Thoracic aorta (tissue), 2 donors: Measurements from ENCODE around the gene DFFB. TPM values are rescaled to one million over a fixed set of nuclear protein-coding genes. Genes with fewer than 3 reads are reported as not detected.

Experiments used
- ATAC-seq: fragments of 150-250 bp; one replicate; pipeline ENCODE4 v1.8.0; 2017; ENCODE audit warnings: low read depth; ENCODE audit not compliant: insufficient number of reproducible peaks, low FRiP score
- DNase-seq: peaks from one replicate; pipeline ENCODE4 v3.0.0-alpha.2; 2020; ENCODE audit warnings: low spot score
- H3K27ac ChIP-seq, 2 donors: fragments of 200-600 bp; sonication (generic); 1 replicate in 1 of 2; 2 replicates in 1 of 2; pipeline ENCODE4 v1.5.1; 2016; ENCODE audit warnings: mild to moderate bottlenecking in 2 of 2, moderate library complexity in 2 of 2
- H3K27me3 ChIP-seq: fragments of 200-600 bp; sonication (generic); replicated peaks from 2 replicates; pipeline ENCODE4 v1.6.0; 2016; ENCODE audit warnings: mild to moderate bottlenecking; ENCODE audit not compliant: insufficient read depth
- H3K36me3 ChIP-seq: fragments of 200-600 bp; sonication (generic); one replicate; pipeline ENCODE4 v1.5.1; 2016
- H3K4me1 ChIP-seq, 2 donors: fragments of 200-600 bp; sonication (generic); 1 replicate in 1 of 2; 2 replicates in 1 of 2; pipeline versions ENCODE4 v1.5.1 to v1.6.0; 2016; ENCODE audit warnings: low read depth in 2 of 2, mild to moderate bottlenecking in 1 of 2; ENCODE audit not compliant: control insufficient read depth in 1 of 2
- H3K4me3 ChIP-seq: fragments of 200-600 bp; sonication (generic); 2 replicates; pipeline ENCODE4 v1.5.1; 2016; ENCODE audit warnings: mild to moderate bottlenecking
- H3K9me3 ChIP-seq: fragments of 200-600 bp; sonication (generic); 2 replicates; pipeline ENCODE4 v1.5.1; 2016
- total RNA-seq, 2 donors: library from RNA; depleted of rRNA; stranded (reverse); fragments of >200 nt; gene quantifications; one replicate each; pipeline versions ENCODE4 v1.1.0 to v1.2.3, GENCODE V29; 2016
- TF ChIP-seq, protein P1 (sequence below): fragments of 200-600 bp; sonication (generic); IDR thresholded peaks from one replicate; pipeline ENCODE4 v1.5.1; 2019; ENCODE audit warnings: antibody characterized with exemption

DFFB gene
- total RNA-seq, 2 donors from 2014 or later, result 7.8 to 20.2 TPM

GRCh38 chr1:3922201-3922725, 65.0 kb downstream of the DFFB start:
- no peaks in the 10 kb centered on the region for H3K4me1 ChIP-seq
- TF ChIP-seq, protein P1, sequence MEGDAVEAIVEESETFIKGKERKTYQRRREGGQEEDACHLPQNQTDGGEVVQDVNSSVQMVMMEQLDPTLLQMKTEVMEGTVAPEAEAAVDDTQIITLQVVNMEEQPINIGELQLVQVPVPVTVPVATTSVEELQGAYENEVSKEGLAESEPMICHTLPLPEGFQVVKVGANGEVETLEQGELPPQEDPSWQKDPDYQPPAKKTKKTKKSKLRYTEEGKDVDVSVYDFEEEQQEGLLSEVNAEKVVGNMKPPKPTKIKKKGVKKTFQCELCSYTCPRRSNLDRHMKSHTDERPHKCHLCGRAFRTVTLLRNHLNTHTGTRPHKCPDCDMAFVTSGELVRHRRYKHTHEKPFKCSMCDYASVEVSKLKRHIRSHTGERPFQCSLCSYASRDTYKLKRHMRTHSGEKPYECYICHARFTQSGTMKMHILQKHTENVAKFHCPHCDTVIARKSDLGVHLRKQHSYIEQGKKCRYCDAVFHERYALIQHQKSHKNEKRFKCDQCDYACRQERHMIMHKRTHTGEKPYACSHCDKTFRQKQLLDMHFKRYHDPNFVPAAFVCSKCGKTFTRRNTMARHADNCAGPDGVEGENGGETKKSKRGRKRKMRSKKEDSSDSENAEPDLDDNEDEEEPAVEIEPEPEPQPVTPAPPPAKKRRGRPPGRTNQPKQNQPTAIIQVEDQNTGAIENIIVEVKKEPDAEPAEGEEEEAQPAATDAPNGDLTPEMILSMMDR, result no peak
- no peak for ATAC-seq
- no peaks in the 10 kb centered on the region for H3K36me3 ChIP-seq
- DNase-seq, result no peak
- no peaks in the 10 kb centered on the region for H3K9me3 ChIP-seq
- H3K27ac ChIP-seq, result no peak overlapping the region
- H3K4me3 ChIP-seq, result no peak overlapping the region
- no peaks in the 10 kb centered on the region for H3K27me3 ChIP-seq

DNA sequence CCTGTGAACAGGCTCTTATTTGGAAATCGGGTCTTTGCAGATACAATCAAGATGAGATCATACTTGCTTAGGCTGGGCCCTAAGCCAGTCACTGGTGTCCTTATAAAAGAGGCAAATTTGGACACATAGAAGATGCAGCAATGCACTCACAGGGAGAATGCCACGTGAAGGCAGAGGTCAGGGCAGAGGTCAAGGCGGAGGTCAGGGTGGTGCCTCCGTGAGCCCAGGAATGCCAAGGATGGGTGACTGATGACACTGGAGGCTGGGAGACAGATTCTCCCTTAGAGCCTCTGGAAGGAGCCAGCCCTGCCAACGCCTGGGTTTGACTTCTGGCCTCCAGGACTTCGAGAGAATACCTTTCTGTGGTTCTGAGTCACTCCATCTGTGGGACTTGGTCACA, 65.6 kb downstream of the DFFB start:
- Histone ChIP-seq H3K36me3 (no peaks in the 10 kb centered on the region), H3K4me3 (no peak overlapping the region), H3K27me3 (no peaks in the 10 kb centered on the region), H3K9me3 (no peaks in the 10 kb centered on the region), H3K27ac (no peak overlapping the region), H3K4me1 (no peaks in the 10 kb centered on the region)
- no peak for DNase-seq
- TF ChIP-seq, protein P1, result no peak
- ATAC-seq, result no peak

DNA sequence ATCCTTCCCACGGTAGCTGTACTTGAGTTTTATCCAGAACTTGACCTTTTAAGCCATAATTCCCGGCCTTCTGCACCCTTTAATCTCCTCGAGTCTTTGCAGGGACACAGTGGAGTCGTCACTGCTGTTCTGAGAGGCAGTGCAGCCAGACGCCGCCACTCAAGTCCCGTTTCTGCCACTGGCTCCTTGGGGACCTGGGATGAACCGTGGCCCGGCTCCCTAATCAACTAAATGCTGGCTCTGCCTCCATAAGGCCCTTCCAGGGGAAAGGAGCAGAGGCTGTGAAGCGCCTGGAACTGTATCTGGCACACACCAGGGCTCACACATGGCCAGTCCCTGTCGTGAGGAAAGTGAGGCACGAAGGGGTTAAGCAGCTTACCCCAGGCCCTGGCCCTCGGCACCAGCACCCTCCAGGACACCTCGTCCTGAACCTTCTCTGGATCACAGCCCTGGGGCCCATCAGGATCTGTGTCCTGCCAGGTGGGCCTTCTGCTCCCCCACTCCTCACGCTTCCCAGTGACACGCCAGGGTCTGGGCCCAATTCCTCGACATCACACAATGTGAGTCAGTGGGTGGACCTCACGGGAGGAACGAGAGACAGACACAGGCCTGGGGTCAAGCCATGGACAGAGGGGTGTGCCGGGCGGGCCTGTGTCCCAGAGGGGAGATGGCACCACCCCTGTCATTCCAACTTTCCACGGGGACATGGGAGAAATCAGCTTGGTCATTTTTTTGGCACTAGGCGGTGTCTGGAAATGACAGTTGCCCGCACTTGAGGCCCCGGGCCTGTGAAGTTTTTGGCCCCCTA, 66.3 kb downstream of the DFFB start:
- ATAC-seq, result no peak
- TF ChIP-seq, protein P1, result no peak
- Histone ChIP-seq H3K4me3 (no peak overlapping the region), H3K27me3 (no peaks in the 10 kb centered on the region), H3K36me3 (no peaks in the 10 kb centered on the region), H3K27ac (no peak overlapping the region), H3K4me1 (no peaks in the 10 kb centered on the region), H3K9me3 (no peaks in the 10 kb centered on the region)
- DNase-seq, result no peak

GRCh38 chr1:3924186-3924824, 67.0 kb downstream of the DFFB start:
- DNase-seq (no peak), ATAC-seq (no peak)
- Histone ChIP-seq H3K4me1 (no peaks in the 10 kb centered on the region), H3K27ac (no peak overlapping the region), H3K4me3 (no peak overlapping the region), H3K27me3 (no peaks in the 10 kb centered on the region), H3K9me3 (no peaks in the 10 kb centered on the region), H3K36me3 (no peaks in the 10 kb centered on the region)
- TF ChIP-seq, protein P1, result no peak

- Histone ChIP-seq H3K4me1 (no peaks in the 10 kb centered on the region), H3K9me3 (no peaks in the 10 kb centered on the region), H3K27ac (no peak overlapping the region), H3K27me3 (no peaks in the 10 kb centered on the region), H3K36me3 (no peaks in the 10 kb centered on the region), H3K4me3 (no peak overlapping the region)
- TF ChIP-seq, protein P1, result no peak
- no peak for ATAC-seq
- no peak for DNase-seq
These were observed 67.5 kb downstream of the DFFB start for GRCh38 chr1:3924825-3925220.
